H1 (cell line): ENCODE data around the gene THAP12. TPM values are rescaled to one million over a fixed set of nuclear protein-coding genes. Genes with fewer than 3 reads are reported as not detected.

ENCODE experiments used
- CTCF ChIA-PET: fragments of 300-600 bp; sonication (Branson Sonifier 250); formaldehyde crosslinking; loops from one replicate; lab custom pipeline; 2021; ENCODE audit not compliant: partially characterized antibody; lab: Charles Lee
- POLR2A ChIA-PET: fragments of 300-600 bp; sonication (Branson Sonifier 250); formaldehyde crosslinking; loops from one replicate; lab custom pipeline; 2021; ENCODE audit warnings: inconsistent platforms; ENCODE audit not compliant: partially characterized antibody; lab: Charles Lee
- DNase-seq, 2 experiments: peaks; one replicate each; pipeline versions ENCODE4 v3.0.0 to v3.0.0-alpha.2; 2010 to 2022; ENCODE audit warnings: low spot score in 2 of 2, low read depth in 1 of 2, mixed read lengths in 1 of 2
- FAIRE-seq: peaks from 2 replicates; lab custom pipeline; 2011; peaks lifted over from hg19 to GRCh38; lab: Jason Lieb, UNC
- H2AFZ ChIP-seq: 2 replicates; pipeline ENCODE4 v1.8.1; 2012; ENCODE audit warnings: low read length, inconsistent platforms
- H2AK5ac ChIP-seq: 2 replicates; pipeline ENCODE4 v1.6.1; 2013; ENCODE audit warnings: low read depth, low read length
- H2BK120ac ChIP-seq: replicated peaks from 2 replicates; pipeline ENCODE3; 2013; ENCODE audit warnings: low read depth, low read length, inconsistent platforms
- H2BK12ac ChIP-seq: 2 replicates; pipeline ENCODE4 v1.6.1; 2013; ENCODE audit warnings: low read depth, low read length
- H2BK15ac ChIP-seq: 2 replicates; pipeline ENCODE4 v1.6.1; 2013; ENCODE audit warnings: low read length
- H2BK20ac ChIP-seq: 2 replicates; pipeline ENCODE4 v1.6.1; 2013; ENCODE audit warnings: low read length
- H2BK5ac ChIP-seq: 2 replicates; pipeline ENCODE4 v1.6.1; 2013; ENCODE audit warnings: low read depth, low read length
- H3K14ac ChIP-seq: 2 replicates; pipeline ENCODE4 v1.6.1; 2013; ENCODE audit warnings: inconsistent platforms; ENCODE audit not compliant: insufficient read length
- H3K18ac ChIP-seq: 2 replicates; pipeline ENCODE4 v1.6.1; 2013; ENCODE audit warnings: low read length; ENCODE audit errors: extremely low read depth
- H3K23ac ChIP-seq: 2 replicates; pipeline ENCODE4 v1.6.1; 2013; ENCODE audit warnings: inconsistent platforms; ENCODE audit not compliant: insufficient read length
- H3K23me2 ChIP-seq: 2 replicates; pipeline ENCODE4 v1.6.1; 2013; ENCODE audit warnings: low read depth, low read length
- H3K27ac ChIP-seq: 2 replicates; pipeline ENCODE4 v1.6.1; 2011; ENCODE audit warnings: low read depth, low read length, inconsistent platforms
- H3K27me3 ChIP-seq, 4 experiments: replicated peaks in 1 of 4; 1 replicate in 1 of 4; 2 replicates in 3 of 4; pipeline versions ENCODE4 v1.6.1 to v1.8.1; 2011 to 2013; ENCODE audit warnings: low read length in 3 of 4, mild to moderate bottlenecking in 3 of 4, inconsistent platforms in 2 of 4, mixed read lengths in 2 of 4, moderate library complexity in 1 of 4; ENCODE audit not compliant: control insufficient read depth in 3 of 4, insufficient read depth in 3 of 4; ENCODE audit errors: extremely low read depth in 1 of 4
- H3K36me3 ChIP-seq, 4 experiments: 2 replicates each; pipeline versions ENCODE4 v1.6.1 to v1.8.1; 2011 to 2013; ENCODE audit warnings: mild to moderate bottlenecking in 4 of 4, low read length in 3 of 4, moderate library complexity in 2 of 4, control low read depth in 1 of 4, inconsistent platforms in 1 of 4; ENCODE audit not compliant: insufficient read depth in 4 of 4, control insufficient read depth in 2 of 4
- H3K4ac ChIP-seq: replicated peaks from 2 replicates; pipeline ENCODE3; 2013; ENCODE audit warnings: low read length, low read depth, mixed read lengths, inconsistent platforms; ENCODE audit not compliant: insufficient read length
- H3K4me1 ChIP-seq, 4 experiments: replicated peaks in 1 of 4; 1 replicate in 1 of 4; 2 replicates in 3 of 4; pipeline versions ENCODE4 v1.6.1 to v1.8.1; 2011 to 2013; ENCODE audit warnings: low read length in 3 of 4, inconsistent platforms in 2 of 4, mixed read lengths in 1 of 4; ENCODE audit not compliant: insufficient read depth in 4 of 4, control insufficient read depth in 3 of 4
- H3K4me2 ChIP-seq, 2 experiments: 2 replicates each; pipeline versions ENCODE4 v1.6.1 to v1.8.1; 2011 to 2013; ENCODE audit warnings: low read depth in 2 of 2, low read length in 2 of 2, control low read depth in 1 of 2, inconsistent platforms in 1 of 2, mild to moderate bottlenecking in 1 of 2; ENCODE audit not compliant: insufficient read depth in 1 of 2
- H3K4me3 ChIP-seq, 4 experiments: fragments of 200-600, 300-600 bp in 1 of 4; sonication (generic), shearing (Covaris generic), sonication (Bioruptor Twin) in 1 of 4; 2 replicates each; pipeline versions ENCODE4 v1.5.1 to v1.8.1; 2011 to 2016; ENCODE audit warnings: low read length in 4 of 4, low read depth in 3 of 4, control low read depth in 2 of 4, inconsistent platforms in 2 of 4, mild to moderate bottlenecking in 2 of 4, mixed read lengths in 1 of 4, moderate library complexity in 1 of 4; ENCODE audit not compliant: insufficient read depth in 2 of 4; ENCODE audit errors: extremely low read depth in 1 of 4
- H3K56ac ChIP-seq: replicated peaks from 2 replicates; pipeline ENCODE3; 2013; ENCODE audit warnings: low read depth, mild to moderate bottlenecking, mixed read lengths, low read length, inconsistent platforms; ENCODE audit not compliant: insufficient read length
- H3K79me1 ChIP-seq: 2 replicates; pipeline ENCODE4 v1.6.1; 2013; ENCODE audit warnings: low read depth, low read length, control low read depth
- H3K79me2 ChIP-seq, 2 experiments: 2 replicates each; pipeline versions ENCODE4 v1.6.1 to v1.8.1; 2012 to 2013; ENCODE audit warnings: low read length in 2 of 2, mild to moderate bottlenecking in 2 of 2, inconsistent platforms in 1 of 2; ENCODE audit not compliant: insufficient read depth in 2 of 2, control insufficient read depth in 1 of 2
- H3K9ac ChIP-seq, 4 experiments: replicated peaks in 1 of 4; 1 replicate in 1 of 4; 2 replicates in 3 of 4; pipeline versions ENCODE4 v1.6.1 to v1.8.1; 2011 to 2013; ENCODE audit warnings: low read depth in 3 of 4, low read length in 3 of 4, control low read depth in 2 of 4, mild to moderate bottlenecking in 2 of 4, moderate library complexity in 2 of 4, inconsistent platforms in 1 of 4; ENCODE audit errors: extremely low read depth in 1 of 4
- H3K9me3 ChIP-seq, 2 experiments: 2 replicates each; pipeline versions ENCODE4 v1.6.1 to v1.8.1; 2012 to 2013; ENCODE audit warnings: mild to moderate bottlenecking in 2 of 2, moderate library complexity in 2 of 2, control low read depth in 1 of 2, inconsistent platforms in 1 of 2, low read depth in 1 of 2, low read length in 1 of 2, mixed read lengths in 1 of 2; ENCODE audit not compliant: insufficient read depth in 2 of 2
- H4K20me1 ChIP-seq, 2 experiments: replicated peaks in 1 of 2; 2 replicates each; pipeline versions ENCODE3 to v1.8.1; 2011 to 2013; ENCODE audit warnings: inconsistent platforms in 2 of 2, low read length in 2 of 2, mild to moderate bottlenecking in 1 of 2; ENCODE audit not compliant: insufficient read depth in 2 of 2, control insufficient read depth in 1 of 2
- H4K5ac ChIP-seq: 2 replicates; pipeline ENCODE4 v1.6.1; 2013; ENCODE audit warnings: low read length, low read depth, mixed read lengths, inconsistent platforms; ENCODE audit not compliant: insufficient read length
- H4K8ac ChIP-seq: 2 replicates; pipeline ENCODE4 v1.8.0; 2013; ENCODE audit warnings: mild to moderate bottlenecking, moderate library complexity, low read length, inconsistent platforms; ENCODE audit not compliant: insufficient read depth; ENCODE audit errors: extremely low read depth
- H4K91ac ChIP-seq: replicated peaks from 2 replicates; pipeline ENCODE3; 2013; ENCODE audit warnings: low read length, mixed read lengths, inconsistent platforms; ENCODE audit not compliant: insufficient read length
- CTBP2 ChIP-seq: IDR thresholded peaks from 2 replicates; pipeline ENCODE4 v1.7.0; 2011; ENCODE audit warnings: borderline replicate concordance, mild to moderate bottlenecking, moderate library complexity, mixed read lengths, low read length; ENCODE audit not compliant: insufficient read depth, insufficient read length
- SIRT6 ChIP-seq: IDR thresholded peaks from one replicate; pipeline ENCODE4 v1.7.1; 2012; ENCODE audit warnings: low read length, inconsistent platforms
- SP1 ChIP-seq: IDR thresholded peaks from 2 replicates; pipeline ENCODE4 v1.6.1; 2011; ENCODE audit warnings: low read depth, low read length
- WGBS, 2 experiments: shearing (Covaris generic) in 1 of 2; methylation state at CpG; one replicate each; pipeline versions ENCODE4 v1.1.6 to v1.1.7; 2013 to 2015; ENCODE audit warnings: low lambda C conversion rate in 2 of 2, mixed read lengths in 2 of 2, inconsistent platforms in 1 of 2, low coverage in 1 of 2, missing lambda C conversion rate in 1 of 2; ENCODE audit not compliant: insufficient replicate concordance in 2 of 2, insufficient coverage in 1 of 2, insufficient read length in 1 of 2; ENCODE audit errors: extremely low coverage in 1 of 2, missing lambda C conversion rate in 1 of 2; 5-methylcytosine and 5-hydroxymethylcytosine counted together
- polyA plus RNA-seq, 7 experiments: library from polyadenylated mRNA; depleted of rRNA in 3 of 7; stranded (reverse) in 5 of 7; unstranded in 2 of 7; fragments of >200 nt in 5 of 7; fragments of 200-250 nt in 2 of 7; gene quantifications; 1 replicate in 5 of 7; 2 replicates in 1 of 7; 4 replicates in 1 of 7; pipeline versions ENCODE4 v1.2.1 to v1.2.3, GENCODE V29; 2011 to 2013; ENCODE audit warnings: missing spikeins in 2 of 7, mixed read lengths in 2 of 7
- total RNA-seq: library from RNA; stranded (reverse); fragmentation: NEBNext Ultra II Directional; extraction: Animal tissue kit (Norgen Biotek cat#: 25700); gene quantifications from 2 replicates; pipeline ENCODE4 v1.2.1, GENCODE V29; 2021

THAP12 gene
- total and polyA plus RNA-seq, 2 of the 8 experiments (the other 6 are each of a cell fraction or from before 2014, with no cell fraction given): 12.0 to 39.9 TPM

GRCh38 chr11:76395296-76395695 is 14.4 kb upstream of the THAP12 start:
- no peak overlapping the region for H3K4me2 ChIP-seq
- TF ChIP-seq CTBP2 (no peak), SP1 (no peak), SIRT6 (no peak)
- H2AFZ ChIP-seq: no peak overlapping the region
- H4K8ac ChIP-seq: no peak overlapping the region
- H3K23me2 ChIP-seq: no peaks in the 10 kb centered on the region
- 67% methylated on average over 1 of the region's 1 CpG; no CpG with 5 or more reads in 1 of the 2 experiments for WGBS, 2 experiments
- H3K27me3 ChIP-seq: no peaks in the 10 kb centered on the region
- no peak overlapping the region for H2AK5ac ChIP-seq
- H3K27ac ChIP-seq: no peak overlapping the region
- H3K4me3 ChIP-seq: no peak overlapping the region
- FAIRE-seq (no peak), DNase-seq (no peak)
- H3K9me3 ChIP-seq: no peaks in the 10 kb centered on the region
- no peak overlapping the region for H3K18ac ChIP-seq
- H4K91ac ChIP-seq: no peak overlapping the region
- no peaks in the 10 kb centered on the region for H3K79me2 ChIP-seq
- H2BK120ac ChIP-seq: no peak overlapping the region
- no peaks in the 10 kb centered on the region for H3K4me1 ChIP-seq
- no peak overlapping the region for H3K56ac ChIP-seq
- no peak overlapping the region for H2BK20ac ChIP-seq
- H3K4ac ChIP-seq: no peak overlapping the region
- no peak overlapping the region for H2BK15ac ChIP-seq
- POLR2A ChIA-PET: no interaction called here
- CTCF ChIA-PET: interaction anchor here (1.1 to 1.3 kb wide), 2 partner anchors 10 to 13 kb away, joined by 3 to 4 read pairs; no protein-coding TSS in a partner anchor
- no peak overlapping the region for H4K5ac ChIP-seq
- no peaks in the 10 kb centered on the region for H4K20me1 ChIP-seq
- H3K23ac ChIP-seq: no peak overlapping the region
- no peak overlapping the region for H3K14ac ChIP-seq
- no peak overlapping the region for H3K9ac ChIP-seq
- H2BK5ac ChIP-seq: no peak overlapping the region
- H2BK12ac ChIP-seq: no peak overlapping the region
- H3K79me1 ChIP-seq: no peaks in the 10 kb centered on the region
- no peaks in the 10 kb centered on the region for H3K36me3 ChIP-seq
